ENCODE data around the gene PHTF1.

GRCh38 chr1:113756461-113756860, 2.8 kb downstream of the PHTF1 start:
- TF ChIP-seq, protein P1, sequence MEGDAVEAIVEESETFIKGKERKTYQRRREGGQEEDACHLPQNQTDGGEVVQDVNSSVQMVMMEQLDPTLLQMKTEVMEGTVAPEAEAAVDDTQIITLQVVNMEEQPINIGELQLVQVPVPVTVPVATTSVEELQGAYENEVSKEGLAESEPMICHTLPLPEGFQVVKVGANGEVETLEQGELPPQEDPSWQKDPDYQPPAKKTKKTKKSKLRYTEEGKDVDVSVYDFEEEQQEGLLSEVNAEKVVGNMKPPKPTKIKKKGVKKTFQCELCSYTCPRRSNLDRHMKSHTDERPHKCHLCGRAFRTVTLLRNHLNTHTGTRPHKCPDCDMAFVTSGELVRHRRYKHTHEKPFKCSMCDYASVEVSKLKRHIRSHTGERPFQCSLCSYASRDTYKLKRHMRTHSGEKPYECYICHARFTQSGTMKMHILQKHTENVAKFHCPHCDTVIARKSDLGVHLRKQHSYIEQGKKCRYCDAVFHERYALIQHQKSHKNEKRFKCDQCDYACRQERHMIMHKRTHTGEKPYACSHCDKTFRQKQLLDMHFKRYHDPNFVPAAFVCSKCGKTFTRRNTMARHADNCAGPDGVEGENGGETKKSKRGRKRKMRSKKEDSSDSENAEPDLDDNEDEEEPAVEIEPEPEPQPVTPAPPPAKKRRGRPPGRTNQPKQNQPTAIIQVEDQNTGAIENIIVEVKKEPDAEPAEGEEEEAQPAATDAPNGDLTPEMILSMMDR (IDR thresholded peaks at IDR 0.05): no peak
- TF ChIP-seq EP300 (IDR thresholded peaks at IDR 0.05; ENCODE audit: low read depth) (no peak), POLR2AphosphoS5 (IDR thresholded peaks at IDR 0.05) (no peak), POLR2A (IDR thresholded peaks at IDR 0.05) (no peak)
